Endodermal cell (in vitro differentiated cells): ENCODE measurements around the gene INSL3. TPM values are rescaled to one million over a fixed set of nuclear protein-coding genes. Genes with fewer than 3 reads are reported as not detected.
"Not testable (repeated sequence)": the region's sequence is repeated elsewhere in the genome, so short reads cannot be mapped to it uniquely, and the experiment has no call there.

Experiments used
- DNase-seq: peaks from one replicate; pipeline ENCODE4 v3.0.0-alpha.2; 2017
- H3K27ac ChIP-seq: 2 replicates; pipeline ENCODE4 v1.5.1; 2013; ENCODE audit warnings: mild to moderate bottlenecking, low read depth, low read length, moderate library complexity
- H3K27me3 ChIP-seq: 2 replicates; pipeline ENCODE4 v1.6.1; 2013; ENCODE audit warnings: mild to moderate bottlenecking, low read length, moderate library complexity; ENCODE audit not compliant: insufficient read depth, control insufficient read depth, poor library complexity, severe bottlenecking
- H3K36me3 ChIP-seq: 2 replicates; pipeline ENCODE4 v1.7.0; 2013; ENCODE audit warnings: mild to moderate bottlenecking, low read length, moderate library complexity; ENCODE audit not compliant: control insufficient read depth, insufficient read depth
- H3K4me1 ChIP-seq: one replicate; pipeline ENCODE4 v1.7.0; 2013; ENCODE audit warnings: low read length; ENCODE audit not compliant: control insufficient read depth, insufficient read depth
- H3K4me3 ChIP-seq: 2 replicates; pipeline ENCODE4 v1.5.1; 2013; ENCODE audit warnings: mild to moderate bottlenecking, low read length, moderate library complexity
- H3K9ac ChIP-seq: 2 replicates; pipeline ENCODE4 v1.6.1; 2013; ENCODE audit warnings: mild to moderate bottlenecking, low read length, moderate library complexity; ENCODE audit not compliant: poor library complexity, severe bottlenecking; ENCODE audit errors: extremely low read depth
- H3K9me3 ChIP-seq: 2 replicates; pipeline ENCODE4 v1.6.1; 2013; ENCODE audit warnings: mild to moderate bottlenecking, low read length, moderate library complexity; ENCODE audit not compliant: control insufficient read depth
- H3K27ac Mint-ChIP-seq: 2 replicates; pipeline ENCODE4 v1.8.0; 2020; ENCODE audit warnings: mixed read lengths
- H3K27me3 Mint-ChIP-seq: 2 replicates; pipeline ENCODE4 v1.8.0; 2021; ENCODE audit warnings: mild to moderate bottlenecking, mixed read lengths; ENCODE audit not compliant: insufficient read depth
- H3K36me3 Mint-ChIP-seq: 2 replicates; pipeline ENCODE4 v1.8.0; 2020; ENCODE audit warnings: low read depth, mixed read lengths
- H3K4me1 Mint-ChIP-seq: 2 replicates; pipeline ENCODE4 v1.8.0; 2020; ENCODE audit warnings: mixed read lengths
- H3K4me3 Mint-ChIP-seq: 2 replicates; pipeline ENCODE4 v1.8.0; 2020; ENCODE audit warnings: mild to moderate bottlenecking, moderate library complexity, mixed read lengths
- H3K9me3 Mint-ChIP-seq: 2 replicates; pipeline ENCODE4 v1.8.0; 2020; ENCODE audit warnings: mild to moderate bottlenecking, mixed read lengths
- WGBS, 2 experiments: methylation state at CpG; one replicate each; pipeline versions ENCODE4 v1.1.5 to v1.1.7; 2013; ENCODE audit warnings: missing lambda C conversion rate in 2 of 2, mixed read lengths in 1 of 2; ENCODE audit not compliant: insufficient coverage in 1 of 2, insufficient read length in 1 of 2; 5-methylcytosine and 5-hydroxymethylcytosine counted together
- total RNA-seq, 2 donors: library from RNA; stranded (reverse); fragmentation: NEBNext Ultra II Directional in 1 of 2; extraction: Animal tissue kit (Norgen Biotek cat#: 25700) in 1 of 2; gene quantifications; 2 replicates in 1 of 2; 3 replicates in 1 of 2; pipeline ENCODE4 v1.2.1, GENCODE V29; 2021
- TF ChIP-seq, protein P1 (sequence below): fragments of 200-600 bp; sonication (generic); conservative IDR thresholded peaks from 2 replicates; pipeline ENCODE4 v1.5.0; 2021; ENCODE audit warnings: antibody characterized with exemption, mild to moderate bottlenecking

INSL3 gene
- total RNA-seq, 2 donors from 2014 or later = 0.80 TPM; not detected in 1

DNA sequence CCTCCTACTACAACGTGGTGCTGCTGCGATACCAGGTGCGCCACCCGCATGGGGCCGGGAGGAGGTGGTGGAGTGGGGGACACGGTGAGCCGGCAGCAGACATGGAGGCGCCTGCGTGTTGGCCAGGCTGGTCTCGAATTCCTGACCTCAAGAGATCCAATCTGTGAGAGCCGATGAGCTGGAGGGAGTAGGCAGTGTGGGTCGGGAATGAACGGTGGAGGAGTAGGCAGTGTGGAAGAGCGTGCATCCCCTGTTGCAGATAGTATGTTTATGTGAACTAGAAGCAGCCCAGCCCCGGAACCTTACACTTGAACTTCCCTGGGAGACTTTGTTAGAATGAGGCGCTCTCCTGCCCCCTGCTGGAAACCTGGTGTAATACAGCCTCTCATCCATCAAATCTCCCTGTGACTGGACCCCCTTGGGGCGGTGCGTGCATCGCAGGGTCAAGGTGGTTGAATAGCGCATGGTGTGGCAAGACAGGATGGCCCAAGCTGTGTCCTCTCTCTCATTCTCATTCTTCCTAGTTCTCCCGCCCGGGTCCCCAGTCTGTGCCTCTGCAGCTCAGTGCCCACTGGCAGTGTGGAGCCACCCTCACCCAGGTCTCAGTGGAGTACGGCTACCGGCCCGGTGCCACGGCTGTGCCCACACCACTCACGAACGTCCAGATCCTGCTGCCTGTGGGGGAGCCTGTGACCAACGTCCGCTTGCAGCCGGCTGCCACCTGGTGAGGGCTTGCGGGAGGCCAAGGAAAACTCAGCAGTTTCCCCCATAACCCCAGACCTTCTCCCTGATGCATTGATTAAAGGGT is 36.9 kb downstream of the INSL3 start:
- H3K4me3 ChIP-seq = no peak overlapping the region
- Mint-ChIP-seq H3K27ac (peak overlapping the region; percentile 74), H3K9me3 (no peaks in the 10 kb centered on the region), H3K36me3 (peaks cover 3% of the 10 kb centered on the region), H3K4me3 (no peak overlapping the region), H3K27me3 (no peaks in the 10 kb centered on the region), H3K4me1 (peaks cover 2% of the 10 kb centered on the region)
- peak; percentile 95 for DNase-seq
- H3K27me3 ChIP-seq = no peaks in the 10 kb centered on the region
- TF ChIP-seq, protein P1, sequence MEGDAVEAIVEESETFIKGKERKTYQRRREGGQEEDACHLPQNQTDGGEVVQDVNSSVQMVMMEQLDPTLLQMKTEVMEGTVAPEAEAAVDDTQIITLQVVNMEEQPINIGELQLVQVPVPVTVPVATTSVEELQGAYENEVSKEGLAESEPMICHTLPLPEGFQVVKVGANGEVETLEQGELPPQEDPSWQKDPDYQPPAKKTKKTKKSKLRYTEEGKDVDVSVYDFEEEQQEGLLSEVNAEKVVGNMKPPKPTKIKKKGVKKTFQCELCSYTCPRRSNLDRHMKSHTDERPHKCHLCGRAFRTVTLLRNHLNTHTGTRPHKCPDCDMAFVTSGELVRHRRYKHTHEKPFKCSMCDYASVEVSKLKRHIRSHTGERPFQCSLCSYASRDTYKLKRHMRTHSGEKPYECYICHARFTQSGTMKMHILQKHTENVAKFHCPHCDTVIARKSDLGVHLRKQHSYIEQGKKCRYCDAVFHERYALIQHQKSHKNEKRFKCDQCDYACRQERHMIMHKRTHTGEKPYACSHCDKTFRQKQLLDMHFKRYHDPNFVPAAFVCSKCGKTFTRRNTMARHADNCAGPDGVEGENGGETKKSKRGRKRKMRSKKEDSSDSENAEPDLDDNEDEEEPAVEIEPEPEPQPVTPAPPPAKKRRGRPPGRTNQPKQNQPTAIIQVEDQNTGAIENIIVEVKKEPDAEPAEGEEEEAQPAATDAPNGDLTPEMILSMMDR = peak; percentile 86
- no peak overlapping the region for H3K9ac ChIP-seq
- 70 to 75% methylated on average over 21 to 32 of the region's 32 CpGs for WGBS, 2 experiments
- H3K36me3 ChIP-seq = no peaks in the 10 kb centered on the region
- no peaks in the 10 kb centered on the region for H3K9me3 ChIP-seq
- H3K27ac ChIP-seq = no peak overlapping the region
- no peaks in the 10 kb centered on the region for H3K4me1 ChIP-seq

DNA sequence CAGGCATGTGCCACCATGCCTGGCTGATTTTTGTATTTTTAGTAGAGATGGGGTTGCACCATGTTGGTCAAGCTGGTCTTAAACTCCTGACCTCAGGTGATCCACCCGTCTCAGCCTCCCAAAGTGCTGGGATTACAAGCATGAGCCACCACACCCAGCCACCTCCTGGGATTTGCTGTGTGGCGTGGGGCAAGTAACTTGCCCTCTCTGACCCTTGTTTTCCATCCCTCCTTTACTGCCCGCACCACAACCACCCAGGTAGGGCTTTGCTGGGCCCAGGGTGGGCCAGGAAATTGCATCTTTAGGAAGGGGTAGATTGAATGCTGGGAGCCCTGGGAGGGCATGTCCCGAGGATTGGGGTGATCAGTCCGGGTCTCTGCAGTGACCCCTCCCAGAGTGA is 37.6 kb downstream of the INSL3 start:
- H3K4me3 ChIP-seq, H3K27ac ChIP-seq, H3K27ac Mint-ChIP-seq, DNase-seq, H3K36me3 Mint-ChIP-seq, H3K4me3 Mint-ChIP-seq, H3K27me3 Mint-ChIP-seq, H3K9me3 Mint-ChIP-seq, H3K4me1 Mint-ChIP-seq, H3K36me3 ChIP-seq, H3K27me3 ChIP-seq, H3K9me3 ChIP-seq, H3K9ac ChIP-seq, H3K4me1 ChIP-seq: not testable (repeated sequence)
- WGBS, 2 experiments = 83 to 84% methylated on average over 3 to 5 of the region's 5 CpGs

DNA sequence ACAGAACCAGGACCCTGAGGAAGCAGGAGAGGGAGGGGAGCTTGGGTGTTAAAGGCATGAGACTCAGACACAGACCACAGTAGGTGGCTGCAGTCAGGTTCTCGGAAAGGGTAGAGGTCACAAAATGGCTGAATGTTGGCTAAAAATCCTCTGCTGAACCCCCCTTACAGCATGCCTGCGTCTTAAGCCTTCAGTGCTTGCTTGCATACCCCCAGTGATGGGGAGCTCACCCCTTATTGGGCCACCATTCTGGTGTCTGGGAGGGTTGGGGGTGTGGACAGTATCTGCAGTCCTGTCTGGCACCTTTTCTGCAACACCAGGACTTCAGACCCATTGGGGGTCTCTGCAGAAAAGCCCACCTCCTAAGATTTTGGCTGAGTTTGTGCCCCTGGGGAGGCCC is 40.5 kb downstream of the INSL3 start:
- Mint-ChIP-seq H3K4me1 (peaks cover 2% of the 10 kb centered on the region), H3K4me3 (no peak overlapping the region), H3K27ac (no peak overlapping the region), H3K9me3 (no peaks in the 10 kb centered on the region), H3K36me3 (peaks cover 3% of the 10 kb centered on the region), H3K27me3 (peaks cover 3% of the 10 kb centered on the region)
- H3K36me3 ChIP-seq = no peaks in the 10 kb centered on the region
- H3K27me3 ChIP-seq = no peaks in the 10 kb centered on the region
- DNase-seq = no peak
- TF ChIP-seq, protein P1 = no peak
- no peaks in the 10 kb centered on the region for H3K4me1 ChIP-seq
- H3K9ac ChIP-seq = no peak overlapping the region
- H3K4me3 ChIP-seq = no peak overlapping the region
- 98 to 100% methylated on average over 1 to 2 of the region's 2 CpGs for WGBS, 2 experiments
- H3K9me3 ChIP-seq = no peaks in the 10 kb centered on the region
- no peak overlapping the region for H3K27ac ChIP-seq
